Measurements from ENCODE around the gene CETP.
"Not testable (repeated sequence)": the region's sequence is repeated elsewhere in the genome, so short reads cannot be mapped to it uniquely, and the experiment has no call there.

The CETP gene

DNA sequence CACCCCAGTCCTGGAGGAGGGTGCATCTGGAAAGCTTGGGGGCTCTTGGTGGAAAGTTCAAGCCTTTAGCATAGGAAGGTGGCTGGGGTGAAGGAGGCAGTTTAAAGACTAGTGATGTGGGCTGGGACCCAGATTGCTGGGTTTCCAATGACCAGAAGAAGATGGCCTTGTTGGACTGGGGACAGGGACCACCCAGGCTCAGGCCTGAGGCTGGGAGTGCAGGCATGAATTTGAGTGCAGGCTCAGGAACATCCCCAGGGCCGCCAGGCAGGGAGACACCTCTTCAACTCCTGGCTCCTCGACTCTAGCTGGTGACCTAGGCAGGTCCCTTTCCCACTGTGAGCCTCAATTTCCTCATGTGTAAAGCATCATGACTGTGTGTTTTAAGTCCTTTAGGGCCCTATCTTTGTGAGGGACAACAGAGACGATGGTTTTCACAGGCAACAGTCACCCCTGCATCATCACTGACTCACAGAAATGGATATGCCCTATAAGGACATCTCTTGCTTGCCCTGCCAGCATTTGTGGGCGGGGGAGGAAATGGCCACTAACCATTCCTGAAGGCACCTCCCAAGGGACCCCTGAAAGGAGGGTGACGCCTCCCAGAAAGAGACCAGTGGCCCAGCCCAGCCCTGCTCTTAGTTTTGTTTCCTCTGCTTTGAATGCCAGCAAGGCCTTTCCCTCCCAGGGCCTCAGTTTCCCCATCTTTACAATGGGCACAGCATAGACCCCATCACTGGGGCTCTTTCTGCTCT is 38.7 kb downstream of the CETP start:
- Histone ChIP-seq H3K36me3 (ENCODE audit: control insufficient read depth, insufficient read depth, low read length) (no peaks in the 10 kb centered on the region), H3K27ac (ENCODE audit: low read depth, low read length, severe bottlenecking) (no peak overlapping the region), H3K4me3 (ENCODE audit: extremely low read depth, insufficient read depth, low read length, poor library complexity, severe bottlenecking) (no peak overlapping the region), H3K4me1 (ENCODE audit: control insufficient read depth, insufficient read depth, low read length, poor library complexity, severe bottlenecking) (no peaks in the 10 kb centered on the region), H3K9me3 (ENCODE audit: control insufficient read depth, low read length) (no peaks in the 10 kb centered on the region)
- WGBS, 2 experiments (ENCODE audit: insufficient coverage in 2 of 2), result 77 to 98% methylated on average over 4 to 5 of the region's 5 CpGs

DNA sequence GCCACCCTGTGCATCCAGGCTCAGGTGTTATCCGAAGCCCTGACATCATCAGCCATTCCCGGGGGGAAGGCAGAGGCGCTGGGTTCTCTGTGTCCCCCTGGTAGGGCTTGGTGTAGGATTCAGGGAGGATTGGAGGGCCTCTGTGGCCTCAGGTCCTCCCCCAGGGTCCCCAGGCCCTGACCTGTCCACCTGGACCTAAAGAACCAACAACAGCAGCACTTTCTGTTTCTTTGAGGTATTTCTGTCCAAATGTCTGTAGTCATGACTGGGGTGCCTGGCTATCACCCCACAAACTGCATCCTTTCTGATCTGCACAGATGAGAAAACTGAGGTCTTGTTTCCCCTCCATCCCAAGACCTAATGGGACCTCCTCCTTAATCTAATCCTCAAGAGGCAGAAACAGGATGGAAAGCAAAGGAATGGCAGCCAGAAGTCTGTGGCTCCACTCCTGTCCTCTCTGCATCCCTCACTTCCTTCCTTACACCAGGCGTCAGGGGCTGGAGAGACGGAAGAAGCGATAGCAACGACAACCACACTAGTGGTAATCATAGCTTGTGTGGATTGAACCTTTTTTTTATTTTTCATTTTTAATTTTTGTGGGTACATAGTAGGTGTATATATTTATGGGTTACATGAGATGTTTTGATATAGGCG is 39.4 kb downstream of the CETP start:
- 95% methylated on average over 6 of the region's 8 CpGs; no CpG with 5 or more reads in 1 of the 2 experiments for WGBS, 2 experiments (ENCODE audit: insufficient coverage in 2 of 2)
- H3K9me3 ChIP-seq (ENCODE audit: control insufficient read depth, low read length), result no peaks in the 10 kb centered on the region

GRCh38 chr16:57003439-57004386 is 42.0 kb downstream of the CETP start:
- 79 to 87% methylated on average over 19 to 21 of the region's 22 CpGs for WGBS, 2 experiments (ENCODE audit: insufficient coverage in 2 of 2)
- Histone ChIP-seq H3K9me3 (ENCODE audit: control insufficient read depth, low read length) (no peaks in the 10 kb centered on the region), H3K36me3 (ENCODE audit: control insufficient read depth, insufficient read depth, low read length) (no peaks in the 10 kb centered on the region), H3K4me3 (ENCODE audit: extremely low read depth, insufficient read depth, low read length, poor library complexity, severe bottlenecking) (no peak overlapping the region), H3K27ac (ENCODE audit: low read depth, low read length, severe bottlenecking) (no peak overlapping the region), H3K4me1 (ENCODE audit: control insufficient read depth, insufficient read depth, low read length, poor library complexity, severe bottlenecking) (no peaks in the 10 kb centered on the region)

More for the DNA sequence above, 39.4 kb downstream of the CETP start:
- Histone ChIP-seq H3K27ac (ENCODE audit: low read depth, low read length, severe bottlenecking) (no peak overlapping the region), H3K4me3 (ENCODE audit: extremely low read depth, insufficient read depth, low read length, poor library complexity, severe bottlenecking) (no peak overlapping the region), H3K36me3 (ENCODE audit: control insufficient read depth, insufficient read depth, low read length) (no peaks in the 10 kb centered on the region), H3K4me1 (ENCODE audit: control insufficient read depth, insufficient read depth, low read length, poor library complexity, severe bottlenecking) (no peaks in the 10 kb centered on the region)

GRCh38 chr16:57004387-57005250 is 42.9 kb downstream of the CETP start:
- no peak overlapping the region for H3K4me3 ChIP-seq (ENCODE audit: extremely low read depth, insufficient read depth, low read length, poor library complexity, severe bottlenecking)
- no peaks in the 10 kb centered on the region for H3K36me3 ChIP-seq (ENCODE audit: control insufficient read depth, insufficient read depth, low read length)
- WGBS, 2 experiments (ENCODE audit: insufficient coverage in 2 of 2), result 76 to 87% methylated on average over 6 to 13 of the region's 15 CpGs
- no peaks in the 10 kb centered on the region for H3K9me3 ChIP-seq (ENCODE audit: control insufficient read depth, low read length)
- H3K27ac ChIP-seq (ENCODE audit: low read depth, low read length, severe bottlenecking), result no peak overlapping the region
- H3K4me1 ChIP-seq (ENCODE audit: control insufficient read depth, insufficient read depth, low read length, poor library complexity, severe bottlenecking), result no peaks in the 10 kb centered on the region

DNA sequence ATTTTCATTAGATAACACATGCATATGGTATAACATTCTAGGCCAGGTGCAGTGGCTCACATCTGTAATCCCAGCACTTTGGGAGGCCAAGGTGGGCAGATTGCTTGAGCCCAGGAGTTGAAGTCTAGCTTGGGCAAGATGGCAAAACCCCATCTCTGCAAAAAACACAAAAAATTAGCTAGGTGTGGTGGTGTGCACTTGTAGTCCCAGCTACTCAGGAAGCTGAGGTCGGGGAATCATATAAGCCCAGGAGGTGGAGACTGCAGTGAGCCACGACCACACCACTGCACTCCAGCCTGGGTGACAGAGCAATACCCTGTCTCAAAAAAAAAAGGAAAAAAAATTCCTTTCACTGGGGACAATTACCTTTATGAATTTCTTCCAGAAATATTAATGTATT is 43.8 kb downstream of the CETP start:
- 73 to 80% methylated on average over 2 of the region's 2 CpGs for WGBS, 2 experiments (ENCODE audit: insufficient coverage in 2 of 2)

GRCh38 chr16:57007050-57007449 is 45.3 kb downstream of the CETP start:
- Histone ChIP-seq H3K4me1 (ENCODE audit: control insufficient read depth, insufficient read depth, low read length, poor library complexity, severe bottlenecking) (no peaks in the 10 kb centered on the region), H3K9me3 (ENCODE audit: control insufficient read depth, low read length) (no peaks in the 10 kb centered on the region), H3K36me3 (ENCODE audit: control insufficient read depth, insufficient read depth, low read length) (no peaks in the 10 kb centered on the region), H3K4me3 (ENCODE audit: extremely low read depth, insufficient read depth, low read length, poor library complexity, severe bottlenecking) (no peak overlapping the region), H3K27ac (ENCODE audit: low read depth, low read length, severe bottlenecking) (no peak overlapping the region)
- WGBS, 2 experiments (ENCODE audit: insufficient coverage in 2 of 2), result 55 to 100% methylated on average over 1 of the region's 5 CpGs

More for the DNA sequence above, 43.8 kb downstream of the CETP start:
- not testable (repeated sequence) for H3K27ac ChIP-seq (ENCODE audit: low read depth, low read length, severe bottlenecking); H3K36me3 ChIP-seq (ENCODE audit: control insufficient read depth, insufficient read depth, low read length); H3K4me3 ChIP-seq (ENCODE audit: extremely low read depth, insufficient read depth, low read length, poor library complexity, severe bottlenecking); H3K4me1 ChIP-seq (ENCODE audit: control insufficient read depth, insufficient read depth, low read length, poor library complexity, severe bottlenecking); H3K9me3 ChIP-seq (ENCODE audit: control insufficient read depth, low read length)

- Histone ChIP-seq H3K9me3 (ENCODE audit: control insufficient read depth, low read length) (no peaks in the 10 kb centered on the region), H3K36me3 (ENCODE audit: control insufficient read depth, insufficient read depth, low read length) (no peaks in the 10 kb centered on the region), H3K4me3 (ENCODE audit: extremely low read depth, insufficient read depth, low read length, poor library complexity, severe bottlenecking) (no peak overlapping the region), H3K27ac (ENCODE audit: low read depth, low read length, severe bottlenecking) (no peak overlapping the region), H3K4me1 (ENCODE audit: control insufficient read depth, insufficient read depth, low read length, poor library complexity, severe bottlenecking) (no peaks in the 10 kb centered on the region)
- 88 to 100% methylated on average over 2 of the region's 3 CpGs for WGBS, 2 experiments (ENCODE audit: insufficient coverage in 2 of 2)
These were observed 45.8 kb downstream of the CETP start for GRCh38 chr16:57007530-57007929.

- Histone ChIP-seq H3K36me3 (ENCODE audit: control insufficient read depth, insufficient read depth, low read length) (no peaks in the 10 kb centered on the region), H3K9me3 (ENCODE audit: control insufficient read depth, low read length) (no peaks in the 10 kb centered on the region), H3K27ac (ENCODE audit: low read depth, low read length, severe bottlenecking) (no peak overlapping the region), H3K4me3 (ENCODE audit: extremely low read depth, insufficient read depth, low read length, poor library complexity, severe bottlenecking) (no peak overlapping the region), H3K4me1 (ENCODE audit: control insufficient read depth, insufficient read depth, low read length, poor library complexity, severe bottlenecking) (no peaks in the 10 kb centered on the region)
- WGBS, 2 experiments (ENCODE audit: insufficient coverage in 2 of 2), result no CpG with 5 or more reads among the region's 1 CpG
These were observed 46.7 kb downstream of the CETP start for GRCh38 chr16:57008440-57008839.

DNA sequence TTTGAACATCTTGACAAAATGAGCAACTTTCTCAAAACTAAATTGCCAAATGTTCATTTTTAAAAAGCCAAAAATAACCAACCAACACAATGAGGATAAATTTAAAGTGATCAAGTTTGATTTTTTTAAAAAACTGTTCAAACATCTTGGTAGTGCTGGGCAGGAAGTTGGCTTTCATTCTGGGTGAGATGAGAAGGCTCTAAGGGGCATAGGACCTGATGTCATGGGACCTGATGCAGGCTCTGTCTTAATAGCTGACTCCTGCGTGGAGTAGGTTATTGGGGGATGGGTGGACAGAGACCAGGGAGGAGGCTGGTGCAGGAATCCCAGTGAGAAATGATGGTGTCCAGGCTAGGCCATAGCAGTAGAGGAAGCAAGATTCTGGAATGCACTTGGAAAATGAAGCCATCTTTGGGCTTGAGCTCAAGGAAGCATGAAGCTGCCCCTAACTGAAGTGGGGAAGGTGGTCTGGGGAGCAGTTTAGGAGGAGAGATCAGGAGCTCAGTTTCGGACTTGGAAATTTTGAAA is 48.0 kb downstream of the CETP start:
- no peaks in the 10 kb centered on the region for H3K9me3 ChIP-seq (ENCODE audit: control insufficient read depth, low read length)
- 67 to 93% methylated on average over 1 to 2 of the region's 2 CpGs for WGBS, 2 experiments (ENCODE audit: insufficient coverage in 2 of 2)
- no peaks in the 10 kb centered on the region for H3K4me1 ChIP-seq (ENCODE audit: control insufficient read depth, insufficient read depth, low read length, poor library complexity, severe bottlenecking)
- no peaks in the 10 kb centered on the region for H3K36me3 ChIP-seq (ENCODE audit: control insufficient read depth, insufficient read depth, low read length)
- H3K27ac ChIP-seq (ENCODE audit: low read depth, low read length, severe bottlenecking), result no peak overlapping the region
- no peak overlapping the region for H3K4me3 ChIP-seq (ENCODE audit: extremely low read depth, insufficient read depth, low read length, poor library complexity, severe bottlenecking)

GRCh38 chr16:57012353-57012752 is 50.6 kb downstream of the CETP start:
- WGBS, 2 experiments (ENCODE audit: insufficient coverage in 2 of 2), result 72% methylated on average over 7 to 8 of the region's 13 CpGs
- no peaks in the 10 kb centered on the region for H3K36me3 ChIP-seq (ENCODE audit: control insufficient read depth, insufficient read depth, low read length)

More at GRCh38 chr16:57012353-57012752, 50.6 kb downstream of the CETP start:
- H3K9me3 ChIP-seq (ENCODE audit: control insufficient read depth, low read length), result no peaks in the 10 kb centered on the region
- H3K4me1 ChIP-seq (ENCODE audit: control insufficient read depth, insufficient read depth, low read length, poor library complexity, severe bottlenecking), result no peaks in the 10 kb centered on the region
- H3K4me3 ChIP-seq (ENCODE audit: extremely low read depth, insufficient read depth, low read length, poor library complexity, severe bottlenecking), result no peak overlapping the region
- no peak overlapping the region for H3K27ac ChIP-seq (ENCODE audit: low read depth, low read length, severe bottlenecking)
